ENCODE data around the gene GJA3. TPM values are rescaled to one million over a fixed set of nuclear protein-coding genes. Genes with fewer than 3 reads are reported as not detected.

GJA3 gene
- total RNA-seq, 1 donor from 2014 or later, result 0.59 TPM

GRCh38 chr13:20198781-20199180, 37.9 kb upstream of the GJA3 start:
- no peak overlapping the region for H2AFZ ChIP-seq (ENCODE audit: low read depth, low read length)
- Mint-ChIP-seq H3K36me3 (ENCODE audit: low read depth, unreplicated experiment) (peaks cover 2% of the 10 kb centered on the region), H3K4me3 (ENCODE audit: unreplicated experiment) (no peak overlapping the region), H3K27ac (ENCODE audit: unreplicated experiment) (no peak overlapping the region), H3K9me3 (ENCODE audit: unreplicated experiment) (peaks cover 1% of the 10 kb centered on the region), H3K27me3 (ENCODE audit: low read depth, unreplicated experiment) (peaks cover 22% of the 10 kb centered on the region), H3K4me1 (ENCODE audit: low read depth, unreplicated experiment) (peaks cover 6% of the 10 kb centered on the region)
- TF ChIP-seq EZH2 (IDR thresholded peaks at IDR 0.05; ENCODE audit: insufficient read depth, low read length) (no peak), CTCF (IDR thresholded peaks at IDR 0.05; ENCODE audit: insufficient read depth, low read depth, low read length) (no peak)
- FAIRE-seq, result no peak
- H3K27me3 ChIP-seq (ENCODE audit: insufficient read depth, low read length), result peaks cover 43% of the 10 kb centered on the region
- no peak overlapping the region for H3K4me3 ChIP-seq (ENCODE audit: insufficient read depth, low read depth, low read length)
- no peaks in the 10 kb centered on the region for H3K79me2 ChIP-seq (ENCODE audit: insufficient read depth, low read length)
- no peak overlapping the region for H3K9ac ChIP-seq (ENCODE audit: low read length)
- H3K27ac ChIP-seq (ENCODE audit: low read depth, low read length), result no peak overlapping the region
- H3K4me1 ChIP-seq (ENCODE audit: insufficient read depth, low read length), result no peaks in the 10 kb centered on the region
- no peaks in the 10 kb centered on the region for H4K20me1 ChIP-seq (ENCODE audit: insufficient read depth, low read length)
- DNase-seq (ENCODE audit: low read depth), result peak; percentile 84
- H3K36me3 ChIP-seq (ENCODE audit: insufficient read depth, low read length), result no peaks in the 10 kb centered on the region
- H3K9me3 ChIP-seq (ENCODE audit: insufficient read depth, low read depth, low read length), result no peaks in the 10 kb centered on the region
- H3K4me2 ChIP-seq (ENCODE audit: low read length), result no peak overlapping the region

- peaks cover 27% of the 10 kb centered on the region for H3K27me3 Mint-ChIP-seq (ENCODE audit: low read depth, unreplicated experiment)
- TF ChIP-seq EZH2 (IDR thresholded peaks at IDR 0.05; ENCODE audit: insufficient read depth, low read length) (no peak), CTCF (IDR thresholded peaks at IDR 0.05; ENCODE audit: insufficient read depth, low read depth, low read length) (peak; percentile 92)
- no peak for FAIRE-seq
Observed at GRCh38 chr13:20197361-20197834, 36.5 kb upstream of the GJA3 start.

GRCh38 chr13:20195801-20196200, 34.9 kb upstream of the GJA3 start:
- no peaks in the 10 kb centered on the region for H3K79me2 ChIP-seq (ENCODE audit: insufficient read depth, low read length)
- no peaks in the 10 kb centered on the region for H3K36me3 Mint-ChIP-seq (ENCODE audit: low read depth, unreplicated experiment)
- no peak overlapping the region for H3K9ac ChIP-seq (ENCODE audit: low read length)
- FAIRE-seq (no peak), DNase-seq (ENCODE audit: low read depth) (no peak)
- peaks cover 1% of the 10 kb centered on the region for H3K9me3 Mint-ChIP-seq (ENCODE audit: unreplicated experiment)
- no peaks in the 10 kb centered on the region for H4K20me1 ChIP-seq (ENCODE audit: insufficient read depth, low read length)
- no peaks in the 10 kb centered on the region for H3K36me3 ChIP-seq (ENCODE audit: insufficient read depth, low read length)
- H3K4me2 ChIP-seq (ENCODE audit: low read length), result no peak overlapping the region
- H3K27ac Mint-ChIP-seq (ENCODE audit: unreplicated experiment), result no peak overlapping the region
- no peak overlapping the region for H3K4me3 Mint-ChIP-seq (ENCODE audit: unreplicated experiment)
- H3K4me3 ChIP-seq (ENCODE audit: insufficient read depth, low read depth, low read length), result no peak overlapping the region
- no peak overlapping the region for H2AFZ ChIP-seq (ENCODE audit: low read depth, low read length)
- H3K27me3 ChIP-seq (ENCODE audit: insufficient read depth, low read length), result peaks cover 56% of the 10 kb centered on the region
- peaks cover 32% of the 10 kb centered on the region for H3K27me3 Mint-ChIP-seq (ENCODE audit: low read depth, unreplicated experiment)
- TF ChIP-seq CTCF (IDR thresholded peaks at IDR 0.05; ENCODE audit: insufficient read depth, low read depth, low read length) (no peak), EZH2 (IDR thresholded peaks at IDR 0.05; ENCODE audit: insufficient read depth, low read length) (no peak)
- peaks cover 11% of the 10 kb centered on the region for H3K4me1 Mint-ChIP-seq (ENCODE audit: low read depth, unreplicated experiment)
- peaks cover 9% of the 10 kb centered on the region for H3K4me1 ChIP-seq (ENCODE audit: insufficient read depth, low read length)
- no peaks in the 10 kb centered on the region for H3K9me3 ChIP-seq (ENCODE audit: insufficient read depth, low read depth, low read length)
- no peak overlapping the region for H3K27ac ChIP-seq (ENCODE audit: low read depth, low read length)

More at GRCh38 chr13:20197361-20197834, 36.5 kb upstream of the GJA3 start:
- Mint-ChIP-seq H3K27ac (ENCODE audit: unreplicated experiment) (peak overlapping the region; percentile 35), H3K4me3 (ENCODE audit: unreplicated experiment) (no peak overlapping the region), H3K9me3 (ENCODE audit: unreplicated experiment) (peaks cover 1% of the 10 kb centered on the region), H3K4me1 (ENCODE audit: low read depth, unreplicated experiment) (peaks cover 6% of the 10 kb centered on the region), H3K36me3 (ENCODE audit: low read depth, unreplicated experiment) (no peaks in the 10 kb centered on the region)
- Histone ChIP-seq H3K9me3 (ENCODE audit: insufficient read depth, low read depth, low read length) (no peaks in the 10 kb centered on the region), H2AFZ (ENCODE audit: low read depth, low read length) (no peak overlapping the region), H3K4me2 (ENCODE audit: low read length) (no peak overlapping the region), H3K27me3 (ENCODE audit: insufficient read depth, low read length) (peaks cover 50% of the 10 kb centered on the region), H3K4me1 (ENCODE audit: insufficient read depth, low read length) (no peaks in the 10 kb centered on the region), H3K9ac (ENCODE audit: low read length) (no peak overlapping the region), H3K79me2 (ENCODE audit: insufficient read depth, low read length) (no peaks in the 10 kb centered on the region), H3K36me3 (ENCODE audit: insufficient read depth, low read length) (no peaks in the 10 kb centered on the region), H4K20me1 (ENCODE audit: insufficient read depth, low read length) (no peaks in the 10 kb centered on the region), H3K4me3 (ENCODE audit: insufficient read depth, low read depth, low read length) (no peak overlapping the region), H3K27ac (ENCODE audit: low read depth, low read length) (no peak overlapping the region)
- peak; percentile 36 for DNase-seq (ENCODE audit: low read depth)

All from astrocyte (in vitro differentiated cells and primary cell).